SK-N-SH (cell line): ENCODE results near the gene VASP. TPM values are rescaled to one million over a fixed set of nuclear protein-coding genes. Genes with fewer than 3 reads are reported as not detected.

Experiments used
- CTCF ChIA-PET: fragments of 300-600, 350-600 bp; formaldehyde crosslinking; extraction: SDS; loops from one replicate; lab custom pipeline; 2021; lab: Yijun Ruan, JAX
- POLR2A ChIA-PET: fragments of 350-600 bp; sonication (Branson Sonifier 250); formaldehyde crosslinking; extraction: SDS; loops from one replicate; lab custom pipeline; 2020; ENCODE audit warnings: antibody characterized with exemption, inconsistent platforms; lab: Yijun Ruan, JAX
- DNase-seq: peaks from one replicate; pipeline ENCODE4 v3.0.0; 2012
- H2AFZ ChIP-seq: fragments of 200-600 bp; sonication (generic); 2 replicates; pipeline ENCODE4 v1.8.1; 2016; ENCODE audit warnings: antibody characterized with exemption, mild to moderate bottlenecking, low read depth
- H3F3A ChIP-seq: fragments of 200-600 bp; sonication (generic); replicated peaks from 2 replicates; pipeline ENCODE3; 2016; ENCODE audit warnings: antibody characterized with exemption, mild to moderate bottlenecking; ENCODE audit not compliant: insufficient read depth
- H3K27ac ChIP-seq, 2 experiments: fragments of 200-500 bp in 1 of 2; fragments of 200-600 bp in 1 of 2; sonication (Bioruptor generic) in 1 of 2; sonication (generic), shearing (Covaris generic) in 1 of 2; 2 replicates each; pipeline versions ENCODE4 v1.5.1 to v1.6.1; 2014 to 2016; ENCODE audit warnings: low read depth in 2 of 2, inconsistent platforms in 1 of 2, low read length in 1 of 2, mild to moderate bottlenecking in 1 of 2, mixed read lengths in 1 of 2
- H3K27me3 ChIP-seq: fragments of 200-600 bp; sonication (generic), shearing (Covaris generic); 2 replicates; pipeline ENCODE4 v1.6.1; 2016; ENCODE audit warnings: mixed run types; ENCODE audit not compliant: insufficient read depth
- H3K36me3 ChIP-seq, 2 experiments: fragments of 200-500 bp in 1 of 2; fragments of 200-600 bp in 1 of 2; sonication (Bioruptor generic) in 1 of 2; sonication (generic) in 1 of 2; replicated peaks in 1 of 2; 2 replicates each; pipeline versions ENCODE3 to v1.5.1; 2014 to 2016; ENCODE audit warnings: low read length in 1 of 2, mild to moderate bottlenecking in 1 of 2; ENCODE audit not compliant: insufficient read depth in 2 of 2, control insufficient read depth in 1 of 2
- H3K4me1 ChIP-seq, 2 experiments: fragments of 200-500 bp in 1 of 2; fragments of 200-600 bp in 1 of 2; sonication (Bioruptor generic) in 1 of 2; sonication (generic), shearing (Covaris generic) in 1 of 2; 2 replicates each; pipeline versions ENCODE4 v1.5.1 to v1.6.1; 2014 to 2016; ENCODE audit warnings: low read depth in 1 of 2, low read length in 1 of 2, mixed run types in 1 of 2; ENCODE audit not compliant: insufficient read depth in 2 of 2, control insufficient read depth in 1 of 2
- H3K4me2 ChIP-seq: fragments of 200-600 bp; sonication (generic), shearing (Covaris generic); 2 replicates; pipeline ENCODE4 v1.6.1; 2017; ENCODE audit warnings: mixed run types
- H3K4me3 ChIP-seq, 2 experiments: fragments of 200-500 bp in 1 of 2; fragments of 200-600 bp in 1 of 2; sonication (Bioruptor generic) in 1 of 2; sonication (generic), shearing (Covaris generic) in 1 of 2; 2 replicates each; pipeline versions ENCODE4 v1.5.1 to v1.8.1; 2014 to 2016; ENCODE audit warnings: low read depth in 2 of 2, inconsistent platforms in 1 of 2, low read length in 1 of 2, mild to moderate bottlenecking in 1 of 2, mixed read lengths in 1 of 2, moderate library complexity in 1 of 2
- H3K79me2 ChIP-seq: fragments of 200-600 bp; sonication (generic); 2 replicates; pipeline ENCODE4 v1.8.1; 2017; ENCODE audit warnings: mild to moderate bottlenecking; ENCODE audit not compliant: insufficient read depth
- H3K9ac ChIP-seq: fragments of 200-600 bp; sonication (generic); 2 replicates; pipeline ENCODE4 v1.6.1; 2017; ENCODE audit warnings: mixed run types
- H3K9me2 ChIP-seq: fragments of 200-600 bp; sonication (generic); 2 replicates; pipeline ENCODE4 v1.6.1; 2017; ENCODE audit warnings: mixed run types
- H3K9me3 ChIP-seq: fragments of 200-600 bp; sonication (generic); 2 replicates; pipeline ENCODE4 v1.6.1; 2017; ENCODE audit warnings: mixed run types, mild to moderate bottlenecking, moderate library complexity
- H4K20me1 ChIP-seq: fragments of 200-600 bp; sonication (generic); 2 replicates; pipeline ENCODE4 v1.6.1; 2017; ENCODE audit warnings: mild to moderate bottlenecking, mixed run types; ENCODE audit not compliant: insufficient read depth
- CHD2 ChIP-seq: fragments of 150-350 bp; IDR thresholded peaks from 2 replicates; pipeline ENCODE4 v1.6.1; 2018; ENCODE audit warnings: low read length; ENCODE audit not compliant: partially characterized antibody
- ELF1 ChIP-seq: IDR thresholded peaks from 2 replicates; pipeline ENCODE4 v1.4.0; 2012
- FOXM1 ChIP-seq: IDR thresholded peaks from 2 replicates; pipeline ENCODE4 v1.4.0; 2012; ENCODE audit warnings: low read depth, mild to moderate bottlenecking
- GABPA ChIP-seq: IDR thresholded peaks from 2 replicates; pipeline ENCODE4 v1.4.0; 2012; ENCODE audit warnings: low read depth, mild to moderate bottlenecking
- GATA2 ChIP-seq: sonication (generic); formaldehyde crosslinking; IDR thresholded peaks from 2 replicates; pipeline ENCODE4 v1.5.0; 2020; ENCODE audit warnings: mild to moderate bottlenecking, missing genetic modification reagents
- MXI1 ChIP-seq: IDR thresholded peaks from 2 replicates; pipeline ENCODE4 v1.6.1; 2012; ENCODE audit warnings: mild to moderate bottlenecking, low read depth, low read length, improper control_type of control experiment
- NFIC ChIP-seq: IDR thresholded peaks from 2 replicates; pipeline ENCODE4 v1.4.0; 2012; ENCODE audit warnings: borderline replicate concordance
- POLR2AphosphoS5 ChIP-seq: IDR thresholded peaks from 2 replicates; pipeline ENCODE4 v1.6.1; 2012; ENCODE audit warnings: low read depth, low read length
- SMC3 ChIP-seq: IDR thresholded peaks from 2 replicates; pipeline ENCODE4 v1.6.1; 2012; ENCODE audit warnings: low read depth, low read length, improper control_type of control experiment
- TCF12 ChIP-seq: IDR thresholded peaks from 2 replicates; pipeline ENCODE4 v1.4.0; 2012
- TEAD4 ChIP-seq: IDR thresholded peaks from 2 replicates; pipeline ENCODE4 v1.4.0; 2012; ENCODE audit warnings: mild to moderate bottlenecking, borderline replicate concordance; ENCODE audit not compliant: insufficient read depth
- WGBS: methylation state at CpG from one replicate; pipeline ENCODE4 v1.1.6; 2017; ENCODE audit warnings: low lambda C conversion rate; 5-methylcytosine and 5-hydroxymethylcytosine counted together
- polyA plus RNA-seq, 3 experiments: library from polyadenylated mRNA; depleted of rRNA; stranded (reverse); fragments of >200 nt; gene quantifications; 2 replicates each; pipeline ENCODE4 v1.2.3, GENCODE V29; 2012
- TF ChIP-seq, protein P1 (sequence below): IDR thresholded peaks from 2 replicates; pipeline ENCODE4; 2012
- TF ChIP-seq, protein P2 (sequence below): fragments of 150-350 bp; IDR thresholded peaks from 2 replicates; pipeline ENCODE4 v1.6.1; 2017; ENCODE audit warnings: antibody characterized with exemption, low read length, low read depth, borderline replicate concordance

Gene VASP
- polyA plus RNA-seq, 1 of the 3 experiments (the other 2 are of a cell fraction) = 37.8 TPM

DNA sequence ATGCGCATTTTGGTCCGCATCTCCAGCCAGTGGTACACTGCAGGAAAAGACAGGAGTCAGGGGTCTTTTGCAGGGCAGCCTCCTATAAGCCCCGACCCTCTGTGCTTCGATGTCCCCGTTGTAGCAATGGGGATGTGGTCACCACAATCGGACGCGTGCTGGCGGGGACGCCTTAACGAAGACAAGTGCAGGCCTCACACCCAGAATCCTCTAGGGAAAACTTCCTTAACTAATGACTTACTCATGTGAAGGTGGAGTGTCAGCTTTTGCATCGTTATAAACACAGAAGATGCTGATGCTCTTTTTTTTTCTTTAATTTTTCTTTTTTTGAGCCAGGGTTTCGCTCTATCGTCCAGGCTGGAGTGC lies 22.1 kb downstream of the VASP start:
- TF ChIP-seq FOXM1 (no peak), NFIC (no peak), MXI1 (no peak), ELF1 (no peak)
- TF ChIP-seq, protein P1, sequence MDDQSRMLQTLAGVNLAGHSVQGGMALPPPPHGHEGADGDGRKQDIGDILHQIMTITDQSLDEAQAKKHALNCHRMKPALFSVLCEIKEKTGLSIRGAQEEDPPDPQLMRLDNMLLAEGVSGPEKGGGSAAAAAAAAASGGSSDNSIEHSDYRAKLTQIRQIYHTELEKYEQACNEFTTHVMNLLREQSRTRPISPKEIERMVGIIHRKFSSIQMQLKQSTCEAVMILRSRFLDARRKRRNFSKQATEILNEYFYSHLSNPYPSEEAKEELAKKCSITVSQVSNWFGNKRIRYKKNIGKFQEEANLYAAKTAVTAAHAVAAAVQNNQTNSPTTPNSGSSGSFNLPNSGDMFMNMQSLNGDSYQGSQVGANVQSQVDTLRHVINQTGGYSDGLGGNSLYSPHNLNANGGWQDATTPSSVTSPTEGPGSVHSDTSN = no peak
- no peak for DNase-seq
- H3K9me3 ChIP-seq = no peaks in the 10 kb centered on the region
- 62% methylated on average over 14 of the region's 14 CpGs for WGBS
- CTCF ChIA-PET = interaction anchor here (1.1 to 1.5 kb wide), 3 partner anchors 28 to 114 kb away, joined by 3 to 4 read pairs (median 3); no protein-coding TSS in a partner anchor
- no peak overlapping the region for H3K4me3 ChIP-seq
- H3K9me2 ChIP-seq = no peaks in the 10 kb centered on the region
- peaks cover 15 to 32% of the 10 kb centered on the region in 2 experiments for H3K36me3 ChIP-seq
- H3K4me1 ChIP-seq = no peaks in the 10 kb centered on the region; a peak in 1 of 4 replicates
- no peak overlapping the region for H3K9ac ChIP-seq
- POLR2A ChIA-PET = no interaction called here
- 0 out of 2 replicates have a peak, but pooled peaks cover 5% of the 10 kb centered on the region for H4K20me1 ChIP-seq
- H3K27me3 ChIP-seq = no peaks in the 10 kb centered on the region
- H3F3A ChIP-seq = peaks cover 20% of the 10 kb centered on the region
- H2AFZ ChIP-seq = no peak overlapping the region
- no peaks in the 10 kb centered on the region for H3K79me2 ChIP-seq
- no peak overlapping the region for H3K4me2 ChIP-seq
- no peak overlapping the region for H3K27ac ChIP-seq

DNA sequence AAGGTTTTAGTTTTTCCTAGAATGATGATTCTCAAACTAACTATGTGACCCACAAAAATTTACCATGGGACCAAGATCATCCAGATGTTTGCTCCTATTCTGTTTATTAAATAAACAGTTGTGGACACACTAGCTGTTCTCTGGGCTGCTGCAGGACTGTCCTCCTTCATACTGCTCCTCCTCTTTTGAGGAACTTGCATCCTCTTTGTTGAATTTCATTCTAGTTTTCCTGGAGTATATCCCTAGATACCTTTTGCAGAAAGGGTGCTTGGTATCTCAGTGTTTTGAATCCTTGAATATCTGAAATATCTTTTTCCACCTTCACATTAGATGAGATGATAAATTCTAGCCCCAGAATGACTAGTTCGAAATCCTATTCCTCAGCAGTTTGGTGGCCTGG lies 24.1 kb downstream of the VASP start:
- DNase-seq = no peak
- Histone ChIP-seq H3K9me2 (no peaks in the 10 kb centered on the region), H3K27ac (no peak overlapping the region), H3K9me3 (no peaks in the 10 kb centered on the region), H3K79me2 (no peaks in the 10 kb centered on the region), H3K4me1 (no peaks in the 10 kb centered on the region; a peak in 1 of 4 replicates), H3K4me3 (no peak overlapping the region), H2AFZ (no peak overlapping the region), H3K27me3 (no peaks in the 10 kb centered on the region), H3F3A (peaks cover 15% of the 10 kb centered on the region), H4K20me1 (no peaks in the 10 kb centered on the region), H3K4me2 (no peak overlapping the region), H3K9ac (no peak overlapping the region), H3K36me3 (peaks cover 5 to 13% of the 10 kb centered on the region in 2 experiments)
- ChIA-PET CTCF (interaction anchor here (1.0 kb wide), 1 partner anchor 27 kb away, joined by 3 read pairs; no protein-coding TSS in a partner anchor), POLR2A (no interaction called here)
- 95% methylated on average over 1 of the region's 1 CpG for WGBS
- TF ChIP-seq GATA2 (CRISPR knock-in tag) (no peak), ELF1 (no peak), SMC3 (no peak), POLR2AphosphoS5 (no peak), NFIC (no peak), TEAD4 (no peak), CHD2 (no peak), TCF12 (no peak), GABPA (no peak)
- TF ChIP-seq, protein P1 = no peak
- TF ChIP-seq, protein P2, sequence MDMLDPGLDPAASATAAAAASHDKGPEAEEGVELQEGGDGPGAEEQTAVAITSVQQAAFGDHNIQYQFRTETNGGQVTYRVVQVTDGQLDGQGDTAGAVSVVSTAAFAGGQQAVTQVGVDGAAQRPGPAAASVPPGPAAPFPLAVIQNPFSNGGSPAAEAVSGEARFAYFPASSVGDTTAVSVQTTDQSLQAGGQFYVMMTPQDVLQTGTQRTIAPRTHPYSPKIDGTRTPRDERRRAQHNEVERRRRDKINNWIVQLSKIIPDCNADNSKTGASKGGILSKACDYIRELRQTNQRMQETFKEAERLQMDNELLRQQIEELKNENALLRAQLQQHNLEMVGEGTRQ = no peak
